Measurements from ENCODE around the gene EHBP1L1.

DNA sequence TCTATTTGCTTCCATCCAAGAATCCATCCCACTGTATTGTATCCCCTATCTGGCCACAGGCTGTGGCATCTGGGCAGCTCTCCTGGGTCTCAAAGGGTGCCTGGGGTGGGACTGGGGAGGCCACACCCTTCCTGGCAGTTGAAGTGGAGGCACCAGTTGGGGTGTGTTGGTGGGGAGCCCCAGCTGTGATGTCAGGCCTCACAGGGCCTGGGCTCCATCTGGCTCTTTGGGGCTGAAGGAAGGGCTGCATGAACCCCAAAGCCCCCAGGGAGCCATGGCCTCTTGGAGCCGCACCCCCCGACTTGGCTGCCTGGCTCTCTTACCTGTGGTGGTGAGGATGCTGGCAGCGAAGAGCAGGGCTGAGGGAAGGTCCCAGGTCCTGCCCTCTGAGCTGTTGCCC, 19.3 kb downstream of the EHBP1L1 start:
- TF ChIP-seq, protein P1, sequence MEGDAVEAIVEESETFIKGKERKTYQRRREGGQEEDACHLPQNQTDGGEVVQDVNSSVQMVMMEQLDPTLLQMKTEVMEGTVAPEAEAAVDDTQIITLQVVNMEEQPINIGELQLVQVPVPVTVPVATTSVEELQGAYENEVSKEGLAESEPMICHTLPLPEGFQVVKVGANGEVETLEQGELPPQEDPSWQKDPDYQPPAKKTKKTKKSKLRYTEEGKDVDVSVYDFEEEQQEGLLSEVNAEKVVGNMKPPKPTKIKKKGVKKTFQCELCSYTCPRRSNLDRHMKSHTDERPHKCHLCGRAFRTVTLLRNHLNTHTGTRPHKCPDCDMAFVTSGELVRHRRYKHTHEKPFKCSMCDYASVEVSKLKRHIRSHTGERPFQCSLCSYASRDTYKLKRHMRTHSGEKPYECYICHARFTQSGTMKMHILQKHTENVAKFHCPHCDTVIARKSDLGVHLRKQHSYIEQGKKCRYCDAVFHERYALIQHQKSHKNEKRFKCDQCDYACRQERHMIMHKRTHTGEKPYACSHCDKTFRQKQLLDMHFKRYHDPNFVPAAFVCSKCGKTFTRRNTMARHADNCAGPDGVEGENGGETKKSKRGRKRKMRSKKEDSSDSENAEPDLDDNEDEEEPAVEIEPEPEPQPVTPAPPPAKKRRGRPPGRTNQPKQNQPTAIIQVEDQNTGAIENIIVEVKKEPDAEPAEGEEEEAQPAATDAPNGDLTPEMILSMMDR (conservative IDR thresholded peaks at IDR 0.05 in 1 of 2, IDR thresholded peaks at IDR 0.05 in 1 of 2; ENCODE audit: low read depth in 1 of 2, low read length in 2 of 2), result no peak
- no peak for TF ChIP-seq EZH2 (IDR thresholded peaks at IDR 0.05; ENCODE audit: low read length, missing control alignments)

All from fibroblast of lung (primary cell).